Keratinocyte (primary cell): Measurements from ENCODE around the gene NMRAL1. TPM values are rescaled to one million over a fixed set of nuclear protein-coding genes. Genes with fewer than 3 reads are reported as not detected.

Source experiments
- DNase-seq: peaks from one replicate; pipeline ENCODE4 v3.0.0-alpha.2; 2011; ENCODE audit warnings: low read depth, missing footprints, low spot score
- FAIRE-seq: peaks from 2 replicates; lab custom pipeline; 2011; peaks lifted over from hg19 to GRCh38; lab: Jason Lieb, UNC
- H2AFZ ChIP-seq: 2 replicates; pipeline ENCODE4 v1.6.0; 2012; ENCODE audit warnings: low read length, control low read depth, inconsistent platforms; ENCODE audit not compliant: control insufficient read depth
- H3K27ac ChIP-seq: 2 replicates; pipeline ENCODE4 v1.5.1; 2011; ENCODE audit warnings: low read length; ENCODE audit not compliant: control insufficient read depth, insufficient read depth
- H3K27me3 ChIP-seq: 3 replicates; pipeline ENCODE4 v1.6.0; 2011; ENCODE audit warnings: low read length; ENCODE audit not compliant: control insufficient read depth, insufficient read depth; ENCODE audit errors: extremely low read depth
- H3K36me3 ChIP-seq, 2 experiments: 2 replicates in 1 of 2; 3 replicates in 1 of 2; pipeline ENCODE4 v1.5.1; 2011; ENCODE audit warnings: low read length in 2 of 2, mild to moderate bottlenecking in 1 of 2; ENCODE audit not compliant: control insufficient read depth in 2 of 2, insufficient read depth in 2 of 2; ENCODE audit errors: extremely low read depth in 1 of 2
- H3K4me1 ChIP-seq: 3 replicates; pipeline ENCODE4 v1.5.1; 2011; ENCODE audit warnings: low read length; ENCODE audit not compliant: control insufficient read depth, insufficient read depth; ENCODE audit errors: extremely low read depth
- H3K4me2 ChIP-seq: 3 replicates; pipeline ENCODE4 v1.6.0; 2011; ENCODE audit warnings: low read depth, low read length; ENCODE audit not compliant: control insufficient read depth, insufficient read depth; ENCODE audit errors: extremely low read depth
- H3K4me3 ChIP-seq, 3 experiments: fragments of 200-600 bp in 1 of 3; sonication (generic) in 1 of 3; 2 replicates in 2 of 3; 3 replicates in 1 of 3; pipeline ENCODE4 v1.5.1; 2011 to 2016; ENCODE audit warnings: low read length in 3 of 3, mild to moderate bottlenecking in 3 of 3, control low read depth in 2 of 3, inconsistent platforms in 1 of 3, low read depth in 1 of 3, mixed read lengths in 1 of 3, mixed run types in 1 of 3, moderate library complexity in 1 of 3; ENCODE audit not compliant: control insufficient read depth in 2 of 3, insufficient read depth in 2 of 3; ENCODE audit errors: extremely low read depth in 1 of 3
- H3K79me2 ChIP-seq: 2 replicates; pipeline ENCODE4 v1.6.0; 2012; ENCODE audit warnings: low read length; ENCODE audit not compliant: control insufficient read depth, insufficient read depth
- H3K9ac ChIP-seq: 3 replicates; pipeline ENCODE4 v1.6.0; 2011; ENCODE audit warnings: low read length; ENCODE audit not compliant: control insufficient read depth, insufficient read depth; ENCODE audit errors: extremely low read depth
- H3K9me1 ChIP-seq: 3 replicates; pipeline ENCODE4 v1.6.0; 2011; ENCODE audit warnings: low read length; ENCODE audit not compliant: control insufficient read depth, insufficient read depth; ENCODE audit errors: extremely low read depth
- H3K9me3 ChIP-seq: 2 replicates; pipeline ENCODE4 v1.5.1; 2012; ENCODE audit warnings: low read depth, low read length; ENCODE audit not compliant: control insufficient read depth
- H4K20me1 ChIP-seq: 3 replicates; pipeline ENCODE4 v1.6.0; 2011; ENCODE audit warnings: low read length; ENCODE audit not compliant: control insufficient read depth, insufficient read depth; ENCODE audit errors: extremely low read depth
- CTCF ChIP-seq, 3 experiments: IDR thresholded peaks in 1 of 3; conservative IDR thresholded peaks in 1 of 3; optimal IDR thresholded peaks in 1 of 3; 2 replicates in 2 of 3; 3 replicates in 1 of 3; pipeline versions ENCODE3 to v1.5.1; 2011; ENCODE audit warnings: low read length in 3 of 3, mild to moderate bottlenecking in 3 of 3, moderate library complexity in 2 of 3, control low read depth in 1 of 3, inconsistent platforms in 1 of 3; ENCODE audit not compliant: insufficient read depth in 2 of 3; ENCODE audit errors: extremely low read depth in 1 of 3
- EZH2 ChIP-seq: IDR thresholded peaks from one replicate; pipeline ENCODE4 v1.6.1; 2012; ENCODE audit warnings: inconsistent platforms, mild to moderate bottlenecking, low read length, moderate library complexity
- dilution Hi-C: fragments of 300-500 bp; cut with MboI; formaldehyde crosslinking; loops from one replicate; pipeline ENCODE4 v1.7.0; 2020; ENCODE audit warnings: low sequenced_read_pairs; ENCODE audit not compliant: extremely low pct_ligation_motif_present
- polyA plus RNA-seq, 5 experiments: library from polyadenylated mRNA; depleted of rRNA in 3 of 5; stranded (reverse) in 3 of 5; stranded (forward) in 1 of 5; unstranded in 1 of 5; fragments of >200 nt; gene quantifications; 1 replicate in 1 of 5; 2 replicates in 3 of 5; 3 replicates in 1 of 5; pipeline versions ENCODE4 v1.2.1 to v1.2.3, GENCODE V29; 2011 to 2012; ENCODE audit warnings: missing spikeins in 2 of 5, low read depth in 1 of 5, low replicate concordance in 1 of 5

Gene NMRAL1
- polyA plus RNA-seq, 1 donor (not counting 4 experiments of a cell fraction or from before 2014, with no cell fraction given): 39.5 TPM

- Histone ChIP-seq H3K9ac (peak overlapping the region; percentile 79), H3K4me2 (peak overlapping the region; percentile 98), H3K4me3 (peak overlapping the region in 2 of 3 experiments; percentile 60 to 64), H4K20me1 (peaks cover 6% of the 10 kb centered on the region), H3K9me3 (no peaks in the 10 kb centered on the region), H3K36me3 (peaks cover 6 to 31% of the 10 kb centered on the region in 2 experiments), H3K4me1 (peaks cover 79% of the 10 kb centered on the region), H3K9me1 (peaks cover 2% of the 10 kb centered on the region), H3K79me2 (peaks cover 69% of the 10 kb centered on the region), H3K27ac (peak overlapping the region; percentile 98), H2AFZ (no peak overlapping the region), H3K27me3 (no peaks in the 10 kb centered on the region)
- TF ChIP-seq CTCF (optimal IDR thresholded peaks at IDR 0.05 in 1 of 3, IDR thresholded peaks at IDR 0.05 in 1 of 3, conservative IDR thresholded peaks at IDR 0.05 in 1 of 3; ENCODE audit: extremely low read depth in 1 of 3, insufficient read depth in 2 of 3, low read length in 3 of 3): no peak
- TF ChIP-seq EZH2: no peak
- dilution Hi-C loops: no loop called here
- FAIRE-seq (peak; percentile 74), DNase-seq (no peak)
Measured at GRCh38 chr16:4495766-4496165, 21.3 kb upstream of the NMRAL1 start.

DNA sequence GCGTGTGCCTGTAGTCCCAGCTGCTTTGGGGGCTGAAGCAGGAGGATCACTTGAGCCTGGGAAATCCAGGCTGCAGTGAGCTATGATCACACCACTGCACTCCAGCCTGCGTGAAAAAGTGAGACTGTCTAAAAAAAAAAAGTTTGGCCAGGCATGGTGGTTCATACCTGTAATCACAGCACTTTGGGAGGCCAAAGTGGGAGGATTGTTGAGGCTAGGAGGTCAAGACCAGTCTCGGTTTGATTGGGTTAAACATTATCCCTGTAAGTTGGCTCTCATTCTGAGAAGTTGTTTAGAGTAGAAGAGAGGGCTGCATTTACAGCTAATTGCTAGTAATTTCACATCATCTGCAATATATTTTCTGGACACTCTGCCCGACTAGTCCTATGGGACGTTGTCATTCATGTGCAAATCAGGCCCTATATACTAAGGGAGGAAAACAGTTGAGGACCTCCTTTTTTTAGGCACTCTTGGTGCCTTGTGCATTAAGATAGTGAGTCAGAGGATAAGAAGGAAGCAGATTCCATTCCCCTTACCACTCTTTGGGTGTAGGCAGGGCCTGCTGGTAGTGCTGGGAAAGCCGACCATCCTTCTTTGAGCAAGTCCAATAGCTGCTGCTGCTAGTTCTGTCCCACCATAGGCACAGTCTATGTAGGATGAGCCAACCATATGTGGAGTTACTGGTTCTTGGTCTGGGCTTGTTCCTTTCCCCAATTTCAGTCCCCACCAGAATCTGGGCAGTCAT, 20.5 kb upstream of the NMRAL1 start:
- Histone ChIP-seq H3K27me3 (no peaks in the 10 kb centered on the region), H3K9me1 (peaks cover 2% of the 10 kb centered on the region), H4K20me1 (peaks cover 2% of the 10 kb centered on the region), H3K4me2 (peak overlapping the region; percentile 98), H3K9me3 (no peaks in the 10 kb centered on the region), H3K79me2 (peaks cover 71% of the 10 kb centered on the region), H3K36me3 (peaks cover 6 to 39% of the 10 kb centered on the region in 2 experiments), H3K4me3 (peak overlapping the region in 2 of 3 experiments; percentile 60 to 64), H2AFZ (no peak overlapping the region), H3K27ac (peak overlapping the region; percentile 98), H3K9ac (peak overlapping the region; percentile 79), H3K4me1 (peaks cover 73% of the 10 kb centered on the region)
- no peak for DNase-seq
- FAIRE-seq: peak; percentile 95
- dilution Hi-C loops: no loop called here
- TF ChIP-seq EZH2: no peak
- TF ChIP-seq CTCF (optimal IDR thresholded peaks at IDR 0.05 in 1 of 3, IDR thresholded peaks at IDR 0.05 in 1 of 3, conservative IDR thresholded peaks at IDR 0.05 in 1 of 3; ENCODE audit: extremely low read depth in 1 of 3, insufficient read depth in 2 of 3, low read length in 3 of 3): no peak
